Inflammatory macrophage treated with lipopolysaccharide for 4 hours (primary cell): ENCODE data around the gene FIBP.

ENCODE experiments used
- DNase-seq: peaks from one replicate; pipeline ENCODE4 v3.0.0-alpha.2; 2020

FIBP gene

GRCh38 chr11:65888163-65888814, at the start of gene FIBP:
Gene FIBP, minus strand, starts transcription at chr11:65888471. Its CDS starts 53 bp downstream, at chr11:65888418.
- DNase-seq: peak; percentile 97

GRCh38 chr11:65937766-65938165, 49.5 kb upstream of the FIBP start:
- no peak for DNase-seq

- DNase-seq: no peak
Measured at GRCh38 chr11:65934014-65934413, 45.7 kb upstream of the FIBP start.

- peak; percentile 27 for DNase-seq
Measured at GRCh38 chr11:65932558-65932919, 44.3 kb upstream of the FIBP start.

- DNase-seq: no peak
Measured at GRCh38 chr11:65931773-65932557, 43.7 kb upstream of the FIBP start.

- DNase-seq: no peak
Measured at GRCh38 chr11:65928667-65929066, 40.4 kb upstream of the FIBP start.

GRCh38 chr11:65927904-65928397, 39.7 kb upstream of the FIBP start:
- peak; percentile 91 for DNase-seq

GRCh38 chr11:65925397-65925796, 37.1 kb upstream of the FIBP start:
- no peak for DNase-seq

GRCh38 chr11:65922565-65922964, 34.3 kb upstream of the FIBP start:
- no peak for DNase-seq

- DNase-seq: no peak
Measured at GRCh38 chr11:65921876-65922275, 33.6 kb upstream of the FIBP start.

- no peak for DNase-seq
Measured at GRCh38 chr11:65921033-65921555, 32.8 kb upstream of the FIBP start.

- DNase-seq: no peak
Measured at GRCh38 chr11:65920372-65920802, 32.1 kb upstream of the FIBP start.

GRCh38 chr11:65919573-65920371, 31.5 kb upstream of the FIBP start:
- peak; percentile 21 for DNase-seq

- peak; percentile 99 for DNase-seq
Measured at GRCh38 chr11:65919141-65919572, 30.9 kb upstream of the FIBP start, which contains the start of gene DRAP1. Gene DRAP1, plus strand, starts transcription at chr11:65919426. Its CDS starts 76 bp downstream, at chr11:65919502.

GRCh38 chr11:65918211-65919140, 30.2 kb upstream of the FIBP start, which contains the start of gene C11orf68:
Gene C11orf68, minus strand, starts transcription at chr11:65919062. Its CDS starts 31 bp downstream, at chr11:65919031.
- DNase-seq: no peak

GRCh38 chr11:65917434-65918210, 29.4 kb upstream of the FIBP start:
- no peak for DNase-seq

GRCh38 chr11:65917077-65917433, 28.8 kb upstream of the FIBP start:
- no peak for DNase-seq

- DNase-seq: no peak
Measured at GRCh38 chr11:65916391-65916790, 28.1 kb upstream of the FIBP start.

- DNase-seq: peak; percentile 58
Measured at GRCh38 chr11:65915821-65916251, 27.6 kb upstream of the FIBP start.

GRCh38 chr11:65915101-65915820, 27.0 kb upstream of the FIBP start:
- DNase-seq: no peak
